Mesodermal cell (in vitro differentiated cells): ENCODE results near the gene CORO7.
"Not testable (repeated sequence)": the region's sequence is repeated elsewhere in the genome, so short reads cannot be mapped to it uniquely, and the experiment has no call there.

Source experiments
- H3K27ac ChIP-seq: 2 replicates; pipeline ENCODE4 v1.7.0; 2013; ENCODE audit warnings: mild to moderate bottlenecking, low read depth, low read length, moderate library complexity; ENCODE audit not compliant: severe bottlenecking
- H3K36me3 ChIP-seq: 2 replicates; pipeline ENCODE4 v1.7.1; 2013; ENCODE audit warnings: mild to moderate bottlenecking, low read length, moderate library complexity; ENCODE audit not compliant: control insufficient read depth, insufficient read depth
- H3K4me1 ChIP-seq: one replicate; pipeline ENCODE4 v1.7.1; 2013; ENCODE audit warnings: mild to moderate bottlenecking, low read length; ENCODE audit not compliant: insufficient read depth, control insufficient read depth, poor library complexity, severe bottlenecking
- H3K4me3 ChIP-seq: 2 replicates; pipeline ENCODE4 v1.7.0; 2013; ENCODE audit warnings: low read length, control low read depth, mild to moderate bottlenecking; ENCODE audit not compliant: insufficient read depth, poor library complexity, severe bottlenecking; ENCODE audit errors: extremely low read depth
- H3K9me3 ChIP-seq: 2 replicates; pipeline ENCODE4 v1.7.1; 2013; ENCODE audit warnings: mild to moderate bottlenecking, low read length, moderate library complexity; ENCODE audit not compliant: control insufficient read depth
- WGBS, 2 experiments: methylation state at CpG; one replicate each; pipeline ENCODE4 v1.1.5; 2013; ENCODE audit warnings: missing lambda C conversion rate in 2 of 2; ENCODE audit not compliant: insufficient coverage in 2 of 2; 5-methylcytosine and 5-hydroxymethylcytosine counted together

Gene CORO7

DNA sequence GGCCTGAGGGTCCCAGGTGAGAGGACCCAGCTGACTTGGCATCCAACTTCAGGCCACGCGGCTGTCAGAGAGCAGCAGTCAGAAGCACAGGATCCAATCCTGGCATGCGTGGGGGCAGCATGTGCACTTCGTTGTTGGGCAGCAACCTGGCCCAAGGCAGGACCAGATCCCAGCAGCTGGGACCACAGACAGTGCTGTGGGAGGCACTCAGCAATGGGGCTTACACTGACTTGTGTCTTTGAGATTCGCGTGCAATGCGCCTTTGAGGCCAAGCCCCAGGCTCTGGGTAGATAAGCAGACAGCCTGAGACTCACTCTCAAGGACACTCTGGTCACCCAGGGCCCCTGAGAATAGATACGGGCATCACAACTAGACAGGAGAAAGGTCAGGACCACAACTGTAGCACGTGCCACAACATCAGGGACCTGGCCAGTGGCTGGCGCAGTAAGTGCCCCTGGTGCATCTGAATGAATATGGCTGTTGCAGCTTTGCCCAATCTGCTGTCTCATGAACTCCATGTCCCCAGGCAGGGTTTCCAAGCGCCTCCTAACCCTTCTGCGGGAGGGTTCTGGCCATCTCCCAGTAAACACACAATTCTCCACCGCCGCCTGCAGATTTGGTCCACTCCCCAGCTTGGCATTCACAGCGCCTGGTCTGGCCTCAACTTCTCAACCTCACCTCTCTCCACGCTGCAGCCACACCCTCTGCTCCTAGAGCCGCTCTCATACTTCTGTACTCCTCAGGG lies 68.5 kb downstream of the CORO7 start:
- H3K9me3 ChIP-seq = peaks cover 4% of the 10 kb centered on the region
- no peak overlapping the region for H3K27ac ChIP-seq
- WGBS, 2 experiments = 97% methylated on average over 17 of the region's 17 CpGs
- no peak overlapping the region for H3K4me3 ChIP-seq
- H3K36me3 ChIP-seq = peaks cover 34% of the 10 kb centered on the region
- H3K4me1 ChIP-seq = peaks cover 9% of the 10 kb centered on the region

DNA sequence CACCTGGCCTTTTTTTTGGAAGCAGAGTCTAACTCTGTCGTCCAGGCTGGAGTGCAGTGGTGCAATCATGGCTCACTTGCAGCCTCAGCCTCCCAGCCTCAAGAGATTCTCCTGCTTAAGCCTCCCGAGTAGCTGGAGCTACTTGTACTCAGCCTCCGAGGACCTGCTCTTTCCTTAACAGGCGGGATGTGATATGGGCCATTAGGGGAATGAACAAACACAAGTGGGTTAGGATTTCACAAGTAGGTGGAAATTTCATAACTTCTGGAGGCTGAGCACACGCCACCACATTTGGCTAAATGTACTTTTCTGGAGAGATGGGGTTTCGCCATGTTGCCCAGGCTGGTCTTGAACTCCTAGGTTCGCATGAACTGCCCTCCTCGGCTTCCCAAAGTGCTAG lies 69.4 kb downstream of the CORO7 start:
- no peak overlapping the region for H3K27ac ChIP-seq
- peaks cover 4% of the 10 kb centered on the region for H3K9me3 ChIP-seq
- peaks cover 35% of the 10 kb centered on the region for H3K36me3 ChIP-seq
- H3K4me3 ChIP-seq = no peak overlapping the region
- WGBS, 2 experiments = 89 to 92% methylated on average over 8 of the region's 8 CpGs
- peaks cover 9% of the 10 kb centered on the region for H3K4me1 ChIP-seq

DNA sequence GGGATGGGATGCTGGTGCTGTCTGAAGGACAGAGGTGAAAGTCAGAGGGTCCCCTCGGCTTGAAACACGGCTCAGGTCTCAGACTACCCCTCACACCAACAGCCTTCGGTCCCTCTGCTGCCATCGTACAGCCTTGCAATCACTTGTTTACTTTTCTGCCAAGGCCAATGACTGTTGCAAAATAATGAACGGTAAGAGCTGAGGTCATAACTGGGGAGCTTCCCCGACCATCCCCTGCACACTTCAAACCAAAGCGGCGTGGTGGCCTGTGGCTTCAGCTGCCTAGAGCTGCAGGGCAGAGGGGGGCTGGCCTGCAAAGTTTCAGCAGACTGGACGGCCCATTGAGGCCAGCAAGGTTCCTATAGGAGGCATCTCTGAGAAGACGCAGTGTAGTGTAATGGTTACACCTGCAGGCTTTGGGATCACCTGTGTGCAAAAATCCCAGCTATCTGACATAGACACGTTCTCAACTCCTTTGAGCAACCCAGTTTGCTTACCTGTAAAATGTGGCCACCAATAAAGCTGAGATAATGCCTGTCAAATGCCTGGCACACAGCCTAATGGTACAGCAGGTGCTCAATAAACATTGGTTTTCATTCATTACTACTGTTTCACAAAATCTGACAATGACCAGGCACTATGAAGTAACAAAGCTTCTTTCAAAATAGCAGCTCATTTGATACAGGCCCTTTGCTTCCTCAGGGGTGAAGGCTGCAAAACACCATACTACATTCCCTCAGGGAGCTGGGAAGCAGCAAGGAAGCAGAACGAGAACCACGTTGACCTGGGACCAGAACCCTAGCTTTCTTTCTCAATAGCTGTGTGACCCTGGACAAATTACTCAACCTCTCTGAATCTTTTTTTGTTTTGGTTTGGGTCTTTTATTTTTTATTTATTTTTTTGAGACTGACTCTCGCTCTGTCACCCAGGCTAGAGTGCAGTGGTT lies 70.3 kb downstream of the CORO7 start:
- 97 to 99% methylated on average over 9 to 13 of the region's 14 CpGs for WGBS, 2 experiments

DNA sequence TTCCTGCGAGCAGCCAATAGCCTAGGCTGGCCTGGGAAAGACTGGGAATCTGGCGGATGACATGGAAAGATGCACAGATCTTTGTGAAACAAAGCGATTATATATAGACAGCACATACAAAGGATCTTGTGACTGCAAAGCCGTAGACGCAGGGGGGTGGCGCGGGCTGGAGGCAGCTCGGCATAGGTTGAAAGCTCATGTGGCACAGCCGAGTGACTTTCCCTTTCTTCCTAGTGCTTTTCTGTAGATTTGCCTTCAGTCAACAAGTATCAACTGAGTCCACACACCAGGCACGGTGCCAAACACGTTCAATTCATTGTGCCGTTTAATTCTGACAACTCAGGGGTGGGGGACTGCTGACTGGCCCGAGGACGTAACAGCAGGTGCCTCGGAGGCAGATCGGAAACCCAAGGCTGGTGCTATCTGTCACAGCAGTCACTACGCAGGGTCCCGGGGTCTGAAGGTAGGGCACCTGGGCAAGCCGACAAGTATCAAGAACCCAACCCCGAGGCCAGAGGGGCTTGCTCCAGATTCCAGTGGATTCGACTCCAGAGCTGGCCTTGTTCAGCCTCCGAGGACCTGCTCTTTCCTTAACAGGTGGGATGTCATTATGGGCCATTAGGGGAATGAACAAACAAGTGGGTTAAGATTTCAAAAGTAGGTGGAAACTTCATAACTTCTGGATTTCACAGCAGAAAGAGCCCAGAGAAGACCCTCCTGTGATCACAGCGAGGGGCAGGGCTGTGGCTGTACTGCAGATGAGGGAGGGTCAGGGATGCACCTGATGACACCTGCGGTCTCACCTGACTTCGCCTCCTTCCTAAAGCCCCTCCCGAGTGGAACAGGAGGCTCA lies 71.2 kb downstream of the CORO7 start:
- H3K27ac ChIP-seq = no peak overlapping the region
- H3K36me3 ChIP-seq = peaks cover 44% of the 10 kb centered on the region
- H3K9me3 ChIP-seq = peaks cover 4% of the 10 kb centered on the region
- peaks cover 4% of the 10 kb centered on the region for H3K4me1 ChIP-seq
- WGBS, 2 experiments = 95 to 98% methylated on average over 23 to 26 of the region's 26 CpGs
- no peak overlapping the region for H3K4me3 ChIP-seq

More for the DNA sequence above, 70.3 kb downstream of the CORO7 start:
- no peak overlapping the region for H3K4me3 ChIP-seq
- peaks cover 35% of the 10 kb centered on the region for H3K36me3 ChIP-seq
- no peak overlapping the region for H3K27ac ChIP-seq
- H3K4me1 ChIP-seq = peaks cover 4% of the 10 kb centered on the region
- H3K9me3 ChIP-seq = peaks cover 4% of the 10 kb centered on the region

DNA sequence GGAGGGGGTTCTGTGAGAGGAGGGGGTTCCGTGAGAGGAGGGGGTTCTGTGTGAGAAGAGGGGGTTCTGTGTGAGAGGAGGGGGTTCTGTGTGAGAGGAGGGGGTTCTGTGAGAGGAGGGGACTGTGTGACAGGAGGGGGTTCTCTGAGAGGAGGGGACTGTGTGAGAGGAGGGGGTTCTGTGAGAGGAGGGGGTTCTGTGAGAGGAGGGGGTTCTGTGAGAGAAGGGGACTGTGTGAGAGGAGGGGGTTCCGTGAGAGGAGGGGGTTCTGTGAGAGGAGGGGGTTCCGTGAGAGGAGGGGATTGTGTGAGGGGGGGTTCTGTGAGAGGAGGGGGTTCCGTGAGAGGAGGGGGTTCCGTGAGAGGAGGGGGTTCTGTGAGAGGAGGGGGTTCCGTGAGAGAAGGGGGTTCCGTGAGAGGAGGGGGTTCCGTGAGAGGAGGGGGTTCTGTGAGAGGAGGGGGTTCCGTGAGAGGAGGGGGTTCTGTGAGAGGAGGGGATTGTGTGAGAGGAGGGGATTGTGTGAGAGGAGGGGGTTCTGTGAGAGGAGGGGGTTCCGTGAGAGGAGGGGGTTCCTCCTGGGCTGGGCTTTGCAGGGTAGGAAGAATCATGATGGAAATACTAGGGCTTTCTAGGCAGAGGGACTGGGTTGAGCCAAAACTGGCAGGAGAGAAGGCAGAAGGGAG lies 72.0 kb downstream of the CORO7 start:
- H3K4me3 ChIP-seq, H3K27ac ChIP-seq, H3K4me1 ChIP-seq, H3K9me3 ChIP-seq: not testable (repeated sequence)
- peaks cover 47% of the 10 kb centered on the region for H3K36me3 ChIP-seq
- 60 to 88% methylated on average over 1 to 2 of the region's 10 CpGs for WGBS, 2 experiments

DNA sequence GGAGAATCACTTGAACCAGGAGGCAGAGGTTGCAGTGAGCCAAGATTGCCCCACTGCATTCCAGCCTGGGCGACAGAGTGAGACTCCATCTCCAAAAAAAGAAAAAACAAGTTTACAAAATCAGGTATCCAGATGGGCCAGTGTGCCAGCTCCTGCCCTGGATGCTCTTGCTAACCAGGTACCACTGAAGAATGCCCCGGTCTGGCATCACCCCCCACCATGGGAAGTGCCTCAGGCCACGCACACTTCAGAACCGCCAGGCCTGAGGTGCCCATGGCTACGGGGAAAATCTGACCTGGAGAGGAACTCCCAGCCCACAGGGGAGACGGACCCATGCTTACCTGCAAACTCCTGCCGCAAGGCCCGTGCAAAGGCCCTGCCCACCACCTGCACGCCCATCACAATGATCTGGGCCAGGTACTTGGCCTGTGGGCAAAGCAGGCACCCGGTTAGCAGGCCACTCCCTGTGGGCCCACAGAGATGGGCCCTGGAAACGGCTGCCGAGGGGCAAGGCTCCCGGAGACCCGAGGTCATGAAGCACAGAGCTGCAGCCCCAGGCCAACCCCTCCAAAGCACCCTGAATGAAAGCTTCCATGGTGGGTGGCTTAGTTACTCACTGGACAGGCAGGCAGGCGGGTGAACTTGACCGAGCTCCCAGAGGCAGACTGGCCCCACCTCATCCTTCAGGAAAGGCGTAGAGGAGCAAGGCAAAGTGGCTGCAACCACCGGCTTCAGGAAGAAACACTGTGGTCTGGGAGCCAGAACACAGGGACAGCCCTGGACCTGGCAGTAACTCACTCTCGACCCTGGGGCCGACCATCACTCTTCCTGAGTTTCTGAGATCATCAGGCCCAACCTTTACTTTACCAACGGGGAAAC lies 73.3 kb downstream of the CORO7 start:
- WGBS, 2 experiments = 94 to 98% methylated on average over 19 to 21 of the region's 21 CpGs
- Histone ChIP-seq H3K4me1 (no peaks in the 10 kb centered on the region), H3K4me3 (no peak overlapping the region), H3K36me3 (peaks cover 56% of the 10 kb centered on the region), H3K27ac (no peak overlapping the region), H3K9me3 (peaks cover 4% of the 10 kb centered on the region)

DNA sequence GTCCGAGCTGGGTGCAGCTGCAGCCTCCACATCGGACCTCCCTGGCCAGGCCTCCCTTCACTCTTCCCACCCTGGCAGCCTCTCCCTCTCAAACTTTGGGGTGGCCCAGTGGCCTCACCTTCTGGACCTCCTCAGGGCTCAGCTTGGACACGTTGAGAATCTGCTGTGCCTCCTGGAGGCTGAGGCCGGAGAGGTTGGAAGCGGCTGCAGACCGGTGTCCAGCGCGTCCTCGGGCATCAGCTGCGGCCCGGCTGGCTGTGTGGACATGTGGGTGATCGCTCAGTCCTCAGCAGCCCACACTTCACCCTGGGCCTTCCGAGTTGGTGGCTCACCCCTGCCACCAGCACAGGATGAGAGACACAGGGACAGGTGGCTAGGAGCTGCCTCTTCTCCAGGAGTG lies 75.1 kb downstream of the CORO7 start:
- Histone ChIP-seq H3K9me3 (peaks cover 4% of the 10 kb centered on the region), H3K27ac (no peak overlapping the region), H3K4me1 (no peaks in the 10 kb centered on the region), H3K36me3 (peaks cover 60% of the 10 kb centered on the region), H3K4me3 (no peak overlapping the region)
- WGBS, 2 experiments = 98% methylated on average over 7 to 10 of the region's 13 CpGs

DNA sequence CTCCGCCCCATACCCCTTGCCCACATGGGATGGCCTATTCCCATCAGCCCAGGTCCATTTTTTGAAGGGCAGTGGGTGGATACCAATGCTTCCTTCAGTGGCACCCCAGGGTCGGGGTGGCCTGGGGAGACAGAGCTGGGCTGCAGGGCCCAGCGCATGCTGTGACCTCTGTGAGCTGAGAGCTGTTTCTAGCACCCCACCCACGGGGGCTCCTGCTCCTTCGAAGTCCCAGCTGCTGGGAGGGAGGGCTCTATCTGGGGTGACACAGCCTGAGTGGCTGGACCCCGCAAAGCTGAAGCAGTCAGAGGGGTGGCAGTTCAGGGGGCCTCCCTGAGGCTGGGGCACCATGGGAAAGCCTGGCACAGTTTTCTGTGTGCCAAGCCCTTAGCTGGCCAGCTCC lies 76.0 kb downstream of the CORO7 start:
- Histone ChIP-seq H3K4me1 (no peaks in the 10 kb centered on the region), H3K4me3 (no peak overlapping the region), H3K9me3 (peaks cover 4% of the 10 kb centered on the region), H3K36me3 (peaks cover 61% of the 10 kb centered on the region), H3K27ac (no peak overlapping the region)
- WGBS, 2 experiments = 93 to 97% methylated on average over 4 to 5 of the region's 6 CpGs

DNA sequence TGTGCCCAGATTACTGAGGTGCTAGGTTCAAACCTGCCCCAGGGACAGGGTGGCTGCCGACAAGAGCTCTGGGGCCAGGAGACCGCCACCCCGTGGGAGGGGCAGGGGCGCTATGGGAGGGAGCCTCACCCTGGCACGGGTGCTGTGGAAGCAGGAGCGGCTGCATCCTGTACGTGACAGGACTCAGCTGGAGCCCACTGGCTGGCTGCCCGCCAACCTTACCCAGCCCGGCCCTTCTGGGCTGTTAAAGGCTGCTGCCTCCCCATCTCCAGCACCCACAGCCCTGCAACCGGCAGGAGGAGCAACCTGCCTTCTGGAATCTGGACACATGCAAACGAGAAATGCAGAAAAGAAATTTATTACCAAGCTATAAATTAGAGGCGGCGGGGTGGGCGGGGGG lies 76.5 kb downstream of the CORO7 start:
- H3K9me3 ChIP-seq = peaks cover 4% of the 10 kb centered on the region
- no peak overlapping the region for H3K4me3 ChIP-seq
- peak overlapping the region; percentile 10 for H3K27ac ChIP-seq
- no peaks in the 10 kb centered on the region for H3K4me1 ChIP-seq
- peaks cover 61% of the 10 kb centered on the region for H3K36me3 ChIP-seq
- 93 to 94% methylated on average over 10 to 14 of the region's 14 CpGs for WGBS, 2 experiments
